Measurements from ENCODE around the gene NSG1. TPM values are rescaled to one million over a fixed set of nuclear protein-coding genes. Genes with fewer than 3 reads are reported as not detected.

The NSG1 gene
- total RNA-seq, 5 donors from 2014 or later (not counting 1 experiment from before 2014, with no cell fraction given), result 14.2 to 42.8 (median 19.2) TPM

GRCh38 chr4:4433941-4434340 is 47.0 kb downstream of the NSG1 start:
- Mint-ChIP-seq H3K36me3 (peaks cover 38% of the 10 kb centered on the region), H3K4me1 (peaks cover 0 to 8% (median 6%) of the 10 kb centered on the region in 3 donors), H3K27me3 (no peaks in the 10 kb centered on the region), H3K9me3 (no peaks in the 10 kb centered on the region), H3K4me3 (no peak overlapping the region), H3K27ac (no peak overlapping the region)
- Histone ChIP-seq H3K27me3 (replicated peaks in 1 of 2; ENCODE audit: control insufficient read depth in 2 of 2, extremely low read depth in 1 of 2, insufficient read depth in 2 of 2, low read length in 1 of 2) (no peaks in the 10 kb centered on the region), H3K36me3 (ENCODE audit: control insufficient read depth in 2 of 2, extremely low read depth in 1 of 2, insufficient read depth in 1 of 2, low read length in 1 of 2) (peaks cover 13 to 29% of the 10 kb centered on the region in 2 donors), H3K9me3 (no peaks in the 10 kb centered on the region), H3K27ac (ENCODE audit: low read length) (no peak overlapping the region), H3K4me3 (ENCODE audit: control insufficient read depth in 1 of 2, extremely low read depth in 1 of 2, low read length in 1 of 2) (no peak overlapping the region), H3K4me1 (ENCODE audit: control insufficient read depth in 1 of 2, extremely low read depth in 1 of 2, insufficient read depth in 2 of 2, low read length in 2 of 2) (no peaks in the 10 kb centered on the region)
- no peak for ATAC-seq (replicated peaks in 1 of 4)
- WGBS (ENCODE audit: insufficient coverage), result 85% methylated on average over 3 of the region's 4 CpGs
- CTCF ChIA-PET, result interaction anchor here (0.6 to 1.5 kb wide), 3 partner anchors 14 to 174 kb away, joined by 3 to 7 read pairs (median 6); no protein-coding TSS in a partner anchor
- no peak for DNase-seq
- POLR2A ChIA-PET, result no interaction called here

DNA sequence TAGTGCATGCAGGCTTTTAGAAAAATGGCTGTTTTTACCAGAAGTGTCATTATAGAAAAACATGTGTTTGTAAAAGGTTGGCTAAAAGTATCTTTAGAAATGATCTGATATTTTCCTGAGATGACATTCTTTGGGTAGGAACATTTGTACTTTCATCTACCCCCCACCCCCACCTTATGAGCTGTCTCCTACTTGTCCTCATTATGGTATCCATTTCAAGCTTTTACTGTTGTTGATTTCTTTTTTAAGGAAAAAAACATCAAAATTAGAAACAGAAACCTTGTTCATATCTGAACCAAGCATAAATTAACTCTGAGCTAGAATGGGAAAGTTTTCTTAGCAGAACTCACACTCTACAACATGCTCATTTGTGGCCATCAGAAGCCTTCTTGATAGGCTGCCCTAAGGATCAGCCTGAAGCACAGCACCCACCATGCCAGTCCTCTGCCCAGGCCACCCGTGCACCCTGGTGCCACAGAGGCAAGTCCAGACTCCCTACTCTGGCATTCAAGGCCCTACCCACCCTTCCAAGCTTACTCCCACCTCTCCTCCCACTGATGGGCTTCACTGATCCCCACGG is 49.4 kb downstream of the NSG1 start:
- DNase-seq (no peak), ATAC-seq (replicated peaks in 1 of 4) (no peak)
- no peaks in the 10 kb centered on the region for H3K9me3 ChIP-seq
- Mint-ChIP-seq H3K27me3 (no peaks in the 10 kb centered on the region), H3K4me1 (peaks cover 0 to 2% (median 2%) of the 10 kb centered on the region in 3 donors), H3K27ac (no peak overlapping the region), H3K9me3 (no peaks in the 10 kb centered on the region), H3K4me3 (no peak overlapping the region), H3K36me3 (peaks cover 40% of the 10 kb centered on the region)
- ChIA-PET CTCF (interaction anchor here (0.6 to 1.2 kb wide), 2 partner anchors 11 to 188 kb away, joined by 3 to 5 read pairs; no protein-coding TSS in a partner anchor), POLR2A (interaction anchor here in 1 of 2 donors (0.6 kb wide), 1 partner anchor 188 kb away, joined by 4 read pairs; no protein-coding TSS in a partner anchor)
- H3K4me3 ChIP-seq (ENCODE audit: control insufficient read depth in 1 of 2, extremely low read depth in 1 of 2, low read length in 1 of 2), result no peak overlapping the region
- no peaks in the 10 kb centered on the region for H3K4me1 ChIP-seq (ENCODE audit: control insufficient read depth in 1 of 2, extremely low read depth in 1 of 2, insufficient read depth in 2 of 2, low read length in 2 of 2)
- peaks cover 9 to 29% of the 10 kb centered on the region in 2 donors for H3K36me3 ChIP-seq (ENCODE audit: control insufficient read depth in 2 of 2, extremely low read depth in 1 of 2, insufficient read depth in 1 of 2, low read length in 1 of 2)
- no peaks in the 10 kb centered on the region for H3K27me3 ChIP-seq (replicated peaks in 1 of 2; ENCODE audit: control insufficient read depth in 2 of 2, extremely low read depth in 1 of 2, insufficient read depth in 2 of 2, low read length in 1 of 2)
- no peak overlapping the region for H3K27ac ChIP-seq (ENCODE audit: low read length)
- 63% methylated on average over 2 of the region's 2 CpGs for WGBS (ENCODE audit: insufficient coverage)

DNA sequence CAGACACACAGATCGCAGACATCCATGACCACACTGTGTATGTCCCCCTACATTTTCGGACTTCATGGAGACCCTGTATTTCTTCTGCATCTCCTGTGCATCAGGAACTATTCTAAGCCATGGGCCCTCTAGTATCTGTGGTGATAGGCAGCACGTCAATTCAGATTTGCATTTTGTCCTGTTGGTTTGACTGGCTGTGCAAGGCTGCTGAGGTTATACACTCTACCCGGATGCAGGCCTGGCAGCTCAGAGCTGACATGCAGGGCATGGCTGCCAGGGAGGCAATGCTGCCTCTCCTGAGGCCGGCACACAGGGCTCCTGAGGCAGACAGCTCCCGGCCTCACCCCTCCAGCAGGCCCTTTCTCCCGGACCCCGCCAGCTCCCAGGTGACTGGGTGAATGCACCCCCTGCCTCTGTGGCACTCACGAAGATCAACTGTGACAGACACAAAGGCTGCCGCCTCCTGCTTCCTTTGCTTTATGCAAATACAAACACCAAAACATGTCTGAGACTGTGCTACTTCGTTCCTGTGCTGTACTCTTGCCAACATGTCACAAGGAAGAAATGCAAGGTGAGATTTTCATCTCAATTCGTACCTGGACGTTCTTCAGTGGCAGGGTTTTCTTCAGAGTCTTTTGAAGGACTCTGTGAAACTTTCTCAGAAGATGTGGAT is 51.0 kb downstream of the NSG1 start:
- CTCF ChIA-PET, result interaction anchor here in 1 of 2 donors (0.5 kb wide), 1 partner anchor 186 kb away, joined by 10 read pairs; no protein-coding TSS in a partner anchor
- Histone ChIP-seq H3K27ac (ENCODE audit: low read length) (no peak overlapping the region), H3K4me1 (ENCODE audit: control insufficient read depth in 1 of 2, extremely low read depth in 1 of 2, insufficient read depth in 2 of 2, low read length in 2 of 2) (no peaks in the 10 kb centered on the region), H3K4me3 (ENCODE audit: control insufficient read depth in 1 of 2, extremely low read depth in 1 of 2, low read length in 1 of 2) (no peak overlapping the region), H3K27me3 (replicated peaks in 1 of 2; ENCODE audit: control insufficient read depth in 2 of 2, extremely low read depth in 1 of 2, insufficient read depth in 2 of 2, low read length in 1 of 2) (no peaks in the 10 kb centered on the region), H3K36me3 (ENCODE audit: control insufficient read depth in 2 of 2, extremely low read depth in 1 of 2, insufficient read depth in 1 of 2, low read length in 1 of 2) (peaks cover 4 to 23% of the 10 kb centered on the region in 2 donors), H3K9me3 (no peaks in the 10 kb centered on the region)
- ATAC-seq (replicated peaks in 1 of 4) (no peak), DNase-seq (no peak)
- Mint-ChIP-seq H3K9me3 (no peaks in the 10 kb centered on the region), H3K4me3 (no peak overlapping the region), H3K36me3 (peaks cover 34% of the 10 kb centered on the region), H3K4me1 (no peaks in the 10 kb centered on the region), H3K27ac (no peak overlapping the region), H3K27me3 (no peaks in the 10 kb centered on the region)
- POLR2A ChIA-PET, result no interaction called here
- WGBS (ENCODE audit: insufficient coverage), result 89% methylated on average over 10 of the region's 13 CpGs

DNA sequence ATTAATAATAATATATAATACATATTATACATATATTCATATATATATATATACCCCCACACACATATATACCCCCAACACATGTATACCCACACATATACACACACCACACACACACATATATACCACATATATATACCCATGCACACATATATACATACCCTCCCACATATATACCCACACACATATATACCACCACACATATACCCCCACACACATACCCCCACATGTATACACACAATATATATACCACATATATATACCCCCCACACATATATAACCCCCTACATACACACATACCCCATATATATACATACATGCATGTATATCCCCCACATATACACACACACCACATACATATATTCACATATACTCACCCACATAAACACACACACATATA is 52.0 kb downstream of the NSG1 start:
- CTCF ChIA-PET, result no interaction called here
- POLR2A ChIA-PET, result no interaction called here
- no peak overlapping the region for H3K4me3 ChIP-seq (ENCODE audit: control insufficient read depth in 1 of 2, extremely low read depth in 1 of 2, low read length in 1 of 2)
- H3K27ac Mint-ChIP-seq, result no peak overlapping the region
- H3K4me3 Mint-ChIP-seq, result no peak overlapping the region
- no peaks in the 10 kb centered on the region for H3K9me3 Mint-ChIP-seq
- ATAC-seq (replicated peaks in 1 of 4) (no peak), DNase-seq (no peak)
- H3K36me3 ChIP-seq (ENCODE audit: control insufficient read depth in 2 of 2, extremely low read depth in 1 of 2, insufficient read depth in 1 of 2, low read length in 1 of 2), result peaks cover 4 to 19% of the 10 kb centered on the region in 2 donors
- no peaks in the 10 kb centered on the region for H3K4me1 Mint-ChIP-seq
- H3K4me1 ChIP-seq (ENCODE audit: control insufficient read depth in 1 of 2, extremely low read depth in 1 of 2, insufficient read depth in 2 of 2, low read length in 2 of 2), result no peaks in the 10 kb centered on the region
- H3K27ac ChIP-seq (ENCODE audit: low read length), result no peak overlapping the region
- no peaks in the 10 kb centered on the region for H3K27me3 ChIP-seq (replicated peaks in 1 of 2; ENCODE audit: control insufficient read depth in 2 of 2, extremely low read depth in 1 of 2, insufficient read depth in 2 of 2, low read length in 1 of 2)
- no peaks in the 10 kb centered on the region for H3K9me3 ChIP-seq
- H3K27me3 Mint-ChIP-seq, result no peaks in the 10 kb centered on the region
- peaks cover 30% of the 10 kb centered on the region for H3K36me3 Mint-ChIP-seq

DNA sequence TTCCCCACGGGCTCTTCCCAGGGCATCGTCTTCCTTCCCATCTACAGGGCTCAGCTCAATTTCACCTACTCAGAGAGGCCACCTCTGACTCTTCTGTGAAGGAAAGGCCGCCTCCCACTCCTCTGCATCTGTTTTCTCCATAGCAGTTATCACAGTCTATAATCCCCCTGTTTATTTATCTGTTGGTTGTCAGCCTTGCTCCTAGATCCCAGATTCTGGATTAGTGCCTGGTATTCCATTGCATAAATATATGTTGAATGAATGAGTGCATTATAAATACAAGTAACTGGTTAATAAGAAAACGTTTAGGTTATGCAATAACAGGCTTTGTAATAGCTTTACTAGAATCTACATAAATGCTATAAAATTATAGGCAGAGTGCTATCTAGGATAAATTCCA is 52.9 kb downstream of the NSG1 start:
- Histone ChIP-seq H3K27me3 (replicated peaks in 1 of 2; ENCODE audit: control insufficient read depth in 2 of 2, extremely low read depth in 1 of 2, insufficient read depth in 2 of 2, low read length in 1 of 2) (no peaks in the 10 kb centered on the region), H3K36me3 (ENCODE audit: control insufficient read depth in 2 of 2, extremely low read depth in 1 of 2, insufficient read depth in 1 of 2, low read length in 1 of 2) (peaks cover 4 to 15% of the 10 kb centered on the region in 2 donors), H3K27ac (ENCODE audit: low read length) (no peak overlapping the region), H3K4me3 (ENCODE audit: control insufficient read depth in 1 of 2, extremely low read depth in 1 of 2, low read length in 1 of 2) (no peak overlapping the region), H3K9me3 (no peaks in the 10 kb centered on the region), H3K4me1 (ENCODE audit: control insufficient read depth in 1 of 2, extremely low read depth in 1 of 2, insufficient read depth in 2 of 2, low read length in 2 of 2) (no peaks in the 10 kb centered on the region)
- Mint-ChIP-seq H3K4me1 (no peaks in the 10 kb centered on the region), H3K27me3 (no peaks in the 10 kb centered on the region), H3K36me3 (peaks cover 35% of the 10 kb centered on the region), H3K4me3 (no peak overlapping the region), H3K9me3 (no peaks in the 10 kb centered on the region), H3K27ac (no peak overlapping the region)
- CTCF ChIA-PET, result no interaction called here
- ATAC-seq (replicated peaks in 1 of 4) (no peak), DNase-seq (no peak)
- POLR2A ChIA-PET, result no interaction called here
- 77% methylated on average over 2 of the region's 4 CpGs for WGBS (ENCODE audit: insufficient coverage)

- no CpG with 5 or more reads among the region's 2 CpGs for WGBS (ENCODE audit: insufficient coverage)
- CTCF ChIA-PET, result no interaction called here
Measured at GRCh38 chr4:4440333-4441061, 53.6 kb downstream of the NSG1 start.

More at GRCh38 chr4:4440333-4441061, 53.6 kb downstream of the NSG1 start:
- no peak for ATAC-seq (replicated peaks in 1 of 4)
- H3K9me3 Mint-ChIP-seq, result no peaks in the 10 kb centered on the region
- POLR2A ChIA-PET, result no interaction called here
- peaks cover 32% of the 10 kb centered on the region for H3K36me3 Mint-ChIP-seq
- no peaks in the 10 kb centered on the region for H3K27me3 ChIP-seq (replicated peaks in 1 of 2; ENCODE audit: control insufficient read depth in 2 of 2, extremely low read depth in 1 of 2, insufficient read depth in 2 of 2, low read length in 1 of 2)
- H3K4me1 Mint-ChIP-seq, result no peaks in the 10 kb centered on the region
- H3K4me1 ChIP-seq (ENCODE audit: control insufficient read depth in 1 of 2, extremely low read depth in 1 of 2, insufficient read depth in 2 of 2, low read length in 2 of 2), result no peaks in the 10 kb centered on the region
- peaks cover 4 to 13% of the 10 kb centered on the region in 2 donors for H3K36me3 ChIP-seq (ENCODE audit: control insufficient read depth in 2 of 2, extremely low read depth in 1 of 2, insufficient read depth in 1 of 2, low read length in 1 of 2)
- H3K4me3 ChIP-seq (ENCODE audit: control insufficient read depth in 1 of 2, extremely low read depth in 1 of 2, low read length in 1 of 2), result no peak overlapping the region
- H3K27me3 Mint-ChIP-seq, result no peaks in the 10 kb centered on the region
- H3K27ac Mint-ChIP-seq, result no peak overlapping the region
- H3K27ac ChIP-seq (ENCODE audit: low read length), result no peak overlapping the region
- no peaks in the 10 kb centered on the region for H3K9me3 ChIP-seq
- H3K4me3 Mint-ChIP-seq, result no peak overlapping the region
- DNase-seq, result no peak
